Neural cell (in vitro differentiated cells): ENCODE data around the gene SLIT3. TPM values are rescaled to one million over a fixed set of nuclear protein-coding genes. Genes with fewer than 3 reads are reported as not detected.

Experiments used
- H2AFZ ChIP-seq: fragments of 200-600, 300-800 bp; sonication (generic), shearing (Covaris generic); 2 replicates; pipeline ENCODE4 v1.6.0; 2014; ENCODE audit warnings: low read depth, mild to moderate bottlenecking, antibody characterized with exemption, low read length, moderate library complexity
- H3F3A ChIP-seq: fragments of 200-600 bp; shearing (Covaris generic); 2 replicates; pipeline ENCODE4 v1.6.1; 2016; ENCODE audit warnings: mild to moderate bottlenecking, moderate library complexity, mixed read lengths, antibody characterized with exemption, low read length; ENCODE audit not compliant: insufficient read depth, poor library complexity, severe bottlenecking
- H3K27ac ChIP-seq: fragments of 200-600, 300-800 bp; sonication (generic), shearing (Covaris generic); 2 replicates; pipeline ENCODE4 v1.5.1; 2014; ENCODE audit warnings: mild to moderate bottlenecking, low read length, moderate library complexity
- H3K27me3 ChIP-seq: fragments of 300-800, 200-600 bp; sonication (generic), shearing (Covaris generic); 2 replicates; pipeline ENCODE4 v1.6.0; 2014; ENCODE audit warnings: mild to moderate bottlenecking, low read depth, low read length, moderate library complexity; ENCODE audit not compliant: insufficient read depth
- H3K36me3 ChIP-seq: fragments of 300-800, 200-600 bp; sonication (generic), shearing (Covaris generic); 2 replicates; pipeline ENCODE4 v1.5.1; 2014; ENCODE audit warnings: mild to moderate bottlenecking, antibody characterized with exemption, low read length, moderate library complexity; ENCODE audit not compliant: insufficient read depth
- H3K4me2 ChIP-seq: fragments of 300-800, 200-600 bp; sonication (generic), shearing (Covaris generic); 2 replicates; pipeline ENCODE4 v1.6.0; 2014; ENCODE audit warnings: mild to moderate bottlenecking, low read length
- H3K4me3 ChIP-seq: fragments of 300-800, 200-600 bp; sonication (generic), shearing (Covaris generic); 2 replicates; pipeline ENCODE4 v1.5.1; 2014; ENCODE audit warnings: mild to moderate bottlenecking, low read length, moderate library complexity
- H3K79me2 ChIP-seq: fragments of 200-600 bp; shearing (Covaris generic); replicated peaks from 2 replicates; pipeline ENCODE4 v1.6.0; 2014; ENCODE audit warnings: mild to moderate bottlenecking, low read length, moderate library complexity; ENCODE audit not compliant: insufficient read depth
- H3K9ac ChIP-seq: fragments of 300-800, 200-600 bp; sonication (generic), shearing (Covaris generic); 2 replicates; pipeline ENCODE4 v1.6.1; 2016; ENCODE audit warnings: mild to moderate bottlenecking, low read length, mixed read lengths
- H3K9me2 ChIP-seq: fragments of 200-600 bp; shearing (Covaris generic); 2 replicates; pipeline ENCODE4 v1.6.1; 2016; ENCODE audit warnings: mild to moderate bottlenecking, low read length, mixed read lengths; ENCODE audit not compliant: insufficient read depth
- H3K9me3 ChIP-seq: fragments of 200-600, 300-800 bp; sonication (generic), shearing (Covaris generic); 2 replicates; pipeline ENCODE4 v1.6.1; 2016; ENCODE audit warnings: mild to moderate bottlenecking, mixed run types, low read length, moderate library complexity, mixed read lengths
- H4K20me1 ChIP-seq: fragments of 200-600 bp; shearing (Covaris generic); 2 replicates; pipeline ENCODE4 v1.6.1; 2016; ENCODE audit warnings: mild to moderate bottlenecking, mixed run types; ENCODE audit not compliant: insufficient read depth
- EP300 ChIP-seq: fragments of 450-650 bp; conservative IDR thresholded peaks from 2 replicates; pipeline ENCODE4 v1.6.1; 2014; ENCODE audit warnings: antibody characterized with exemption, mild to moderate bottlenecking, moderate library complexity; ENCODE audit not compliant: poor library complexity, severe bottlenecking
- EZH2 ChIP-seq: fragments of 200-600, 300-800 bp; shearing (Covaris generic), sonication (generic); IDR thresholded peaks from 2 replicates; pipeline ENCODE4 v1.6.1; 2014; ENCODE audit warnings: antibody characterized with exemption, low read length, borderline replicate concordance, mild to moderate bottlenecking; ENCODE audit not compliant: insufficient read depth, poor library complexity, severe bottlenecking
- MXI1 ChIP-seq: fragments of 450-650 bp; conservative IDR thresholded peaks from 2 replicates; pipeline ENCODE4 v1.6.1; 2014; ENCODE audit warnings: antibody characterized with exemption, mild to moderate bottlenecking; ENCODE audit not compliant: poor library complexity, severe bottlenecking
- POLR2AphosphoS5 ChIP-seq: IDR thresholded peaks from 2 replicates; pipeline ENCODE4 v1.6.1; 2012
- RAD21 ChIP-seq: fragments of 450-650 bp; conservative IDR thresholded peaks from 2 replicates; pipeline ENCODE4 v1.6.1; 2014; ENCODE audit warnings: antibody characterized with exemption, mild to moderate bottlenecking, moderate library complexity
- SMC3 ChIP-seq: fragments of 450-650 bp; conservative IDR thresholded peaks from 2 replicates; pipeline ENCODE4 v1.6.1; 2014; ENCODE audit warnings: antibody characterized with exemption, mild to moderate bottlenecking, moderate library complexity; ENCODE audit not compliant: poor library complexity
- TAF1 ChIP-seq: IDR thresholded peaks from 2 replicates; pipeline ENCODE4 v1.6.1; 2012; ENCODE audit warnings: low read depth
- polyA plus RNA-seq: library from polyadenylated mRNA; depleted of rRNA; stranded (reverse); fragments of >200 nt; gene quantifications from 2 replicates; pipeline ENCODE4 v1.2.3, GENCODE V29; 2014
- TF ChIP-seq, protein P1 (sequence below): IDR thresholded peaks from 2 replicates; pipeline ENCODE4 v1.6.1; 2012; ENCODE audit warnings: borderline replicate concordance
- TF ChIP-seq, protein P2 (sequence below): fragments of 450-650 bp; IDR thresholded peaks from 2 replicates; pipeline ENCODE4 v1.5.1; 2014; ENCODE audit warnings: antibody characterized with exemption, mild to moderate bottlenecking, moderate library complexity; ENCODE audit not compliant: poor library complexity, severe bottlenecking

Gene SLIT3
- polyA plus RNA-seq, 1 donor from 2014 or later, result 1.2 TPM

DNA sequence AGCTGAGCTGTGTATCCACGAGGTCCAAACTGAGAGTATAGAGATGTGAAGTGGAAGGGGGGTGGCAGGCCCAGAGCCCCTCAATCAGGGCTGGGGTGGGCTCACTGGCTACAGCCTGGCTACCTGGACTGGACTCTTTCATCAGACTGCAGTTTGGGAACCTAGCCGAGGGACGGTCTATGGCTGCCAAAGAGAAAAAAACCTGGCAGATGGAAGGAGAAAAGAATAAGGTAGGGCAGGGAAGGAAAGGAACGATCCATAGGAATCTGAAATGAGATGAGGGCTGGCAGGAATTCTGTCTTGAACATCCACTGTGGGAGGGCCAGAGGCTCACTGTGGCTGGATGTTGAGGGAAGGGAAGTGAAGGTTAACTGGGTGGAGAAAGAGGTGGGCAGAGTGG, 497.4 kb downstream of the SLIT3 start:
- H3K27ac ChIP-seq, result no peak overlapping the region
- no peaks in the 10 kb centered on the region for H3K9me2 ChIP-seq
- H3K27me3 ChIP-seq, result no peaks in the 10 kb centered on the region
- TF ChIP-seq TAF1 (no peak), POLR2AphosphoS5 (no peak), EZH2 (no peak), RAD21 (no peak), MXI1 (no peak), SMC3 (no peak)
- TF ChIP-seq, protein P1, sequence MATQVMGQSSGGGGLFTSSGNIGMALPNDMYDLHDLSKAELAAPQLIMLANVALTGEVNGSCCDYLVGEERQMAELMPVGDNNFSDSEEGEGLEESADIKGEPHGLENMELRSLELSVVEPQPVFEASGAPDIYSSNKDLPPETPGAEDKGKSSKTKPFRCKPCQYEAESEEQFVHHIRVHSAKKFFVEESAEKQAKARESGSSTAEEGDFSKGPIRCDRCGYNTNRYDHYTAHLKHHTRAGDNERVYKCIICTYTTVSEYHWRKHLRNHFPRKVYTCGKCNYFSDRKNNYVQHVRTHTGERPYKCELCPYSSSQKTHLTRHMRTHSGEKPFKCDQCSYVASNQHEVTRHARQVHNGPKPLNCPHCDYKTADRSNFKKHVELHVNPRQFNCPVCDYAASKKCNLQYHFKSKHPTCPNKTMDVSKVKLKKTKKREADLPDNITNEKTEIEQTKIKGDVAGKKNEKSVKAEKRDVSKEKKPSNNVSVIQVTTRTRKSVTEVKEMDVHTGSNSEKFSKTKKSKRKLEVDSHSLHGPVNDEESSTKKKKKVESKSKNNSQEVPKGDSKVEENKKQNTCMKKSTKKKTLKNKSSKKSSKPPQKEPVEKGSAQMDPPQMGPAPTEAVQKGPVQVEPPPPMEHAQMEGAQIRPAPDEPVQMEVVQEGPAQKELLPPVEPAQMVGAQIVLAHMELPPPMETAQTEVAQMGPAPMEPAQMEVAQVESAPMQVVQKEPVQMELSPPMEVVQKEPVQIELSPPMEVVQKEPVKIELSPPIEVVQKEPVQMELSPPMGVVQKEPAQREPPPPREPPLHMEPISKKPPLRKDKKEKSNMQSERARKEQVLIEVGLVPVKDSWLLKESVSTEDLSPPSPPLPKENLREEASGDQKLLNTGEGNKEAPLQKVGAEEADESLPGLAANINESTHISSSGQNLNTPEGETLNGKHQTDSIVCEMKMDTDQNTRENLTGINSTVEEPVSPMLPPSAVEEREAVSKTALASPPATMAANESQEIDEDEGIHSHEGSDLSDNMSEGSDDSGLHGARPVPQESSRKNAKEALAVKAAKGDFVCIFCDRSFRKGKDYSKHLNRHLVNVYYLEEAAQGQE, result no peak
- no peaks in the 10 kb centered on the region for H3K9me3 ChIP-seq
- no peaks in the 10 kb centered on the region for H3F3A ChIP-seq
- H3K9ac ChIP-seq, result no peak overlapping the region
- no peaks in the 10 kb centered on the region for H3K36me3 ChIP-seq
- H2AFZ ChIP-seq, result no peak overlapping the region
- H3K79me2 ChIP-seq, result no peaks in the 10 kb centered on the region
- H3K4me2 ChIP-seq, result no peak overlapping the region
- H3K4me3 ChIP-seq, result no peak overlapping the region
- no peaks in the 10 kb centered on the region for H4K20me1 ChIP-seq

DNA sequence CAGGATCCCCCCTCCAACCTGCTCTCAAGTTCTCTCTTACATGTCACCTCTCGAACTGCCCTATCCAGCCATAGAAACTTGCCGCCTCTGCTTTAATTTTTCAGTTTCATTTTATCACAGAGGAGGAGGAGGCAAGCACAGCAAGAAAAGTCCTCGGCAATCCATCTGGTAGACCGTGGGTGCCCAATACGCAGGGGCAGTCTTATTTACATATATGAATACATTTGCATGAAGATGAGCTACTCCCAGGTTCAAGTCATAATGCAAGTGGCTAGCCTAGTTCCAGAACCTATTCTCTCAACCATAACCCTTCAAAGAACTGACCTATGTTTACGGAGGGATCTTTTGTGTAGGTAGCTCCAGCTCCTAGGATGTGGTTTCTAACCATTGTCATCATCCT, 498.6 kb downstream of the SLIT3 start:
- Histone ChIP-seq H3K4me2 (no peak overlapping the region), H3K9me2 (no peaks in the 10 kb centered on the region), H3K4me3 (no peak overlapping the region), H3K27ac (no peak overlapping the region), H4K20me1 (no peaks in the 10 kb centered on the region), H3K27me3 (no peaks in the 10 kb centered on the region), H3F3A (no peaks in the 10 kb centered on the region), H3K36me3 (no peaks in the 10 kb centered on the region), H2AFZ (no peak overlapping the region), H3K9ac (no peak overlapping the region), H3K9me3 (no peaks in the 10 kb centered on the region), H3K79me2 (no peaks in the 10 kb centered on the region)
- TF ChIP-seq RAD21 (no peak), POLR2AphosphoS5 (no peak), EP300 (no peak), MXI1 (no peak), TAF1 (no peak), EZH2 (no peak), SMC3 (no peak)
- TF ChIP-seq, protein P2, sequence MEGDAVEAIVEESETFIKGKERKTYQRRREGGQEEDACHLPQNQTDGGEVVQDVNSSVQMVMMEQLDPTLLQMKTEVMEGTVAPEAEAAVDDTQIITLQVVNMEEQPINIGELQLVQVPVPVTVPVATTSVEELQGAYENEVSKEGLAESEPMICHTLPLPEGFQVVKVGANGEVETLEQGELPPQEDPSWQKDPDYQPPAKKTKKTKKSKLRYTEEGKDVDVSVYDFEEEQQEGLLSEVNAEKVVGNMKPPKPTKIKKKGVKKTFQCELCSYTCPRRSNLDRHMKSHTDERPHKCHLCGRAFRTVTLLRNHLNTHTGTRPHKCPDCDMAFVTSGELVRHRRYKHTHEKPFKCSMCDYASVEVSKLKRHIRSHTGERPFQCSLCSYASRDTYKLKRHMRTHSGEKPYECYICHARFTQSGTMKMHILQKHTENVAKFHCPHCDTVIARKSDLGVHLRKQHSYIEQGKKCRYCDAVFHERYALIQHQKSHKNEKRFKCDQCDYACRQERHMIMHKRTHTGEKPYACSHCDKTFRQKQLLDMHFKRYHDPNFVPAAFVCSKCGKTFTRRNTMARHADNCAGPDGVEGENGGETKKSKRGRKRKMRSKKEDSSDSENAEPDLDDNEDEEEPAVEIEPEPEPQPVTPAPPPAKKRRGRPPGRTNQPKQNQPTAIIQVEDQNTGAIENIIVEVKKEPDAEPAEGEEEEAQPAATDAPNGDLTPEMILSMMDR, result no peak
- TF ChIP-seq, protein P1, result no peak
